Fibroblast of skin of left biceps (primary cell): ENCODE data around the gene CCDC77.

Experiments used
- DNase-seq, 2 experiments: peaks; one replicate each; pipeline ENCODE4 v3.0.0-alpha.2; 2013; ENCODE audit warnings: low read depth in 2 of 2

CCDC77 gene

DNA sequence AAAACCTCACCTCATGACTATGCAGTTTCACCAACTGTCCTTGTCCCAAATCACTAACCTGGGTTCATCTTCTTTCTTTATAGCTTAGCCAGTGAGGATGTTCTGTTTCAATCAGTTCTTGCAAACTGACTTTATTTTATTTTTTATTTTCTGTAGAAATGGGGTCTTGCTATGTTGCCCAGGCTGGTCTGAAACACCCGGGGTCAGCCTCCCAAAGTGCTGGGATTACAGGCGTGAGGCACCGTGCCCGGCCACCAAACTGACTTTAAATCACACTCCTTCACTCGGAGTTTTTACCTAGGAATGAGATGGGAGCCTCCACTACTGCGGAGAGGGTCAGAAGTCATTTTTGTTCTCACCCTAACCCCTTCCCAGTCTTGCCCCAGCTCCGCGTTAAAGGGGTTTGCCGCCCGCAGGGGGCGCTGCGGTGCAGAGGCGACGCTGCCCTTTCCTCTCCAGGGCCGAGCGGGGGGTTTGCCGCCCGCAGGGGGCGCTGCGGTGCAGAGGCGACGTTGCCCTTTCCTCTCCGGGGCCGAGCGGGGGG lies 51.3 kb downstream of the CCDC77 start:
- DNase-seq: no peak

DNA sequence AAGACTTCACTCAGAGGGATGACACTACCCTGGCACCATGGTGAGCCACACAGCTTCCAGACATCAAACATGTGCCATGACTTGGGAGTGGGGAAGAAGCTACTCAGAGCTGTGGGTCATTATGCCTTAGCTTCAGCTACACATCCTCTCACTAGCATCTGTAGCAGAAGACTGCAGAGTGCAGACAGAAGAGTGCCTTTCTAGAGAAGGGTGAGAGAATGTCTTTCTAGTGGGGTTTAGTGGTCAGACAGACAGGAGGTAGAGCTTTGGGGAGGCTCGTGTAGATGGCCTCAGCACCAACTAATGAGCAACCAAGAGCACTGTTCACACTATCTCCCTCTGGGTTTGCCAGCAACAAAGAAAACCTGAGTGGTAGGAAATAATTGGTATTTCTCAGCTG lies 53.4 kb downstream of the CCDC77 start:
- no peak for DNase-seq

DNA sequence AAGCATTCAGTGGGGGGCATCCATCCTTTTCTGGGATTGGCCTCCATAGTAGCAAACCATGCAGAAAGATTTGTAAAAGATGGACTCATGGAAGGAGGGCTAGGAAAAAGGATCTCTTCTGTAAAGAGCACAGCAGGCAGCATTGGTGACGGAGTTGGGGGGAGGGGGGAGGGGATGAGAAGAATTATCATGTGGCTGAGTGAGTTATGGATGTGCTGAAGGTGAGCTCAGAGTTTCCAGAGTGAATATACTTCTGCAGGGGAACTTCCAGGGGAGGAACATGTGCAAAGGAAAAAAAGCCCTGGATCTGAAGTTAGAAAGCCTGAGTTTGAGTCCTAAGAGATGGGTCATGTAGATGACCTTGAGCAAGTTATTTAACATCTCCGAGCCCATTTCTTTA lies 54.4 kb downstream of the CCDC77 start:
- no peak for DNase-seq

DNA sequence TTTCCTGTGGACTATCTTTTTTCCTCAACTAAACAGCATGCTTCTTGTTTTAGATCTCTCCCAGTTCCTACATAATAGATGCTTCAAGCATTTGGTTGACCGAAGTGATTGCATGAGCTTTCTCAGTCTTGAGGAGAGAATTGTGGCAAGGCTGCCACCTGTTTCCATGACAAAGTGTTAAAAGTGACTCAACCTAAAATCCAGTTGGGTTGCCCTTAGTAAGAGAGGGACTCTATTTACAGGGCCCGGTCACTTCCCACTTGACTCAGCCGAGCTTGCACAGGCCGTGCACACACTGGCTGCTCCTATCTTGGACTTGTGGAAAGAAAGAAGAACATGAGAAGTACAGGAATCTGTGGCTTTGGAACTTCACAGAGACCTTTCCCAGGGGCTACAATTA lies 56.2 kb downstream of the CCDC77 start:
- DNase-seq: no peak

DNA sequence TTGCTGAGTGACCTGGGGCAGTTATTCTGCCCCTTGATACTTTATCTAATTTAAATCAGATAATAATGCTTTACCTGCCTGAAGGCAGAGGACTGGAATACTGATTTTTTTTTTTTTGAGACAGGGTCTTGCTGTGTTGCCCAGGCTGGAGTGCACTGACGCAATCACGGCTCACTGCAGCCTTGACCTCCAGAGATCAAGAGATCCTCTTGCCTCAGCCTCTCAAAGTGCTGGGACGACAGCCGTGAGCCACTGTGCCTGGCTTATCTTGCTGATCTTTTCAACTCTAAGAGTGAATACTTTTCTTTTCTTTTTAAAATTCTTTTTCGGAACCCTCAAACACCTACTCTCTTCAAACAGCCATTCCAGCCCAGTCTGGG lies 57.6 kb downstream of the CCDC77 start:
- no peak for DNase-seq

DNA sequence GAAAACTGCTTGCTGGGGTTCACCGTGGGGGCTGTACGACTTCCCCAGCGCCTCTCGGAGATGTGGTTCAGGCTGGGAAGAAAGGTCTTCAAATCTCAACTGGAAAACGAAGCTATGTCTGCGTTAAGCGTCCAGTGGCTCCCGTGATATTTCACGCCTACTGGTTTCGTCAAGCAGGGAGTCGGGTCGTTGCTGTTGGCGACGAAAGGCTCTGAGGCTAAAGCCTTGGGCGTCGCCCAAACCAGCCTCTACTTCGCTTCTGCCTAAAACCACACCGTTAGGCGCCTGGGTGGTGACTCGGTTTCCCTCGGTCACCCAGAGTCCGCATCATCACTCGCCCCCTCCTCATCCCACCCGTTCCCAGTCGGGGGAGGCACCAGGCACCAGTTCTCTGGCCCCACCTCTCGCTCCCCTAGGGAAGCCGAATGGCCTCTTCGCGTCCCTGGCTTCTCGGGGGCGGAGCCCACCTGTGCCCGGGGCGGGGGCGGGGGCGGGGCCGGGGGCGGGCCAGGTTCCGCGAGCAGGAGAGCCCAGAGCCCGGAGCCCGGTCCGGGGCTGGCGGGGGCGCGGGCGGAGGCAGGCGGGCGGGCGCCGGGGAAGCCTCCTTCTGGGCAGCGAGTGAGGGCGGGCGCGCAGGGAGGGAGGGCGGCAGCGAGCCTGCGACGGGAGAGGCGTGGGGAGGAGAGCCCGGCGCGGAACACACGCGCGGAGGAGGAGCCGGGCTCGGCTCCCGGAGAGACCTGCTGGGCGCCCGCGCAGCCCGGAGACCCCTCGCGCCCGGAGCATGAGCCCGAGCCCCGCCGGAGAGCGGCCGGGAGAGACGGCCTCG lies 58.2 kb downstream of the CCDC77 start, which contains the start of gene B4GALNT3:
Gene B4GALNT3 (plus strand): TSS at position 510 of the 829 bp plus-strand sequence. CDS start 438 bp downstream, outside the sequence.
- no peak for DNase-seq

DNA sequence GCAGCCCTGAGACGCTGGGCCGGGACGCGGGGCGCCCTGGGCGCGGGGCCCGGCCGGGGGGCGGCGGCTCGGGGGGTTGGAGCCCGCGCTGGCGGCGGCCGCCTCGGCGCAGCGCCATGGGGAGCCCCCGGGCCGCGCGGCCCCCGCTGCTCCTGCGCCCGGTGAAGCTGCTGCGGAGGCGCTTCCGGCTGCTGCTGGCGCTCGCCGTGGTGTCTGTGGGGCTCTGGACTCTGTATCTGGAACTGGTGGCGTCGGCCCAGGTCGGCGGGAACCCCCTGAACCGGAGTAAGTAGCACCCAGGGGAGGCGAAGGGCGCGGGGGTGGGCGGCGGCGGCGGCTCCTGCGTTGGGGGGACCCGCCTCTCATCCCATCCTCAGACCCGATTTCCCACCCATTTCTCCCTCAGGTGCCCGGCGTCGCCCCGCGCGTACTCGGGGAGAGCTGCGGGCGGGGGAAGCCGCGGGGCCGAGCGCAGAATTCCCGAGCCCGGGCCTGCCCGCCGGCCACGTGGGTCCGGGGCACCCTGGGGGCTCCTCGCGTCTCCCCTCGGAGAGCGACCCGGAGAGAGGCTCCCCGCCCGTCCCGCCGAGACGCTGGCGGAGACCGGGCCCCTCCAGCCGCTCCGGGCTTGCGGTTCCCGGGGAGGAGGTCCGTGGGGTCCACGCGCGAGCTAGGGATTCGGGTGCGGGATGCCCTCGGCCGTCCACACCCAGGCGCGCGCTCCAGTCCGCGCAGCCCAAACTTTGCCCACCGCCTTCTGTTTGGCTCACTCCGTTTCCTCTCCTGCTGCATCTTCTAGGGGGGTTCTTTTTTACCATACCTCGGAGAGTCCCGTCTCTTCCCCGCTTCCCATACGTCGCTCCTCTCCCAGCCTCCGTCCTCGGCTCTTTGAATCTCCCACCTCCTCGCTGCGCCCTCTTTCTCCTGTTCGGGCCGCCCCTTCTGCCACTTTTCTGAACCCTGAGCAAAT lies 59.1 kb downstream of the CCDC77 start:
- no peak for DNase-seq

DNA sequence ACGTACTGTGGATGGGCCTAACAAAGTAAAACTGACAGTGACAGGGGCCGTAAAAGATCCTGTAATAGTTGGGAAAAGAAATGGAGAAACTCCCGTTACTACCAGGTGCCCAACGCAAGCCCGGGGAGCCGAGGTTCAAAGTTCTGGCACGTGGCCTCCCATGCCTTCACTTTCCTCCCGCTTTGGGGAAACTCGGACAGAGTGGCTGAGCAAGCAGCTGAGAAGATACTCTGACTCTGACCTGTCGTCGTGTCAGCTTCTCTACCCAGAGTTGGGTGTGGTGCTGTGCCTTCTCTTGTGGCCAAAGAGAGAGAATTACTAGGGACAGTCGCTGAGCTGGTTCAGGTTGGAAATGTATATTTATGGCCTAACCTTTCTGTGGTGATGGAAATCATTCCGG lies 60.0 kb downstream of the CCDC77 start:
- DNase-seq: no peak

DNA sequence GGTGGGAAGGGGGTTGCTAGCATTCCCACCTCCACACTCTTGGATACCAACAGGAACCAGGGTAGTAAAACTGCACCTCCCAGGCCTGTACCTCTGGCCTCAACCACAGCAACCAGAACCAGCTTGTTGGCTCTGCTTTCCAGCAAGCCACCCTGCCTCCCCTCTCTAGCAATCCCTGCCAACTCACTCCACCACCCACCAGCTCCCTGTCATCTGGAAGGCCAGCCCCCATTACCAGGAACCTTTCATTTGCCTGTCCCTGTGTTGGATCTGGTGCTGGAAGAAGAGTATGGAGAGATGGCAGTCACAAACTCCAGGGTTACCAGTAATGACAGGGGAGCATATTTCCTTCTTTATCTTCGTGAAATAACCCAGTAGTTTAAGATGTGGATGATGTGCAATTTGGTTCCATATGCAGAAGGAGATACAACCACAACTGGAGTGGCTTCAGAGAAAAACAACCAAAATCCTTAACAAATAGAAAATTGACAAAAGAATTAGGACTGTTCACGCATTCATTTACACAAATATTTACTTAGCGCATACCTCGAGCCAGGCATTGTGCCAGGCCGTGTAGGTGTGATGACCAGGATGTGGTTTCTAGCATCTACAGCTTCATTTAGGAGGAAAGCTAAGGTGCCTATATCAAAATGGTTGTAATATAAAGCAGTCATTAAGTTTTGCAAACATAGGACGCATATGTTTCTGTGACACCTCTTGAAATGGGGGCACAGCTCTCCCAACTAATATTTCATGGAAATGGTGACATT lies 61.7 kb downstream of the CCDC77 start:
- no peak for DNase-seq

DNA sequence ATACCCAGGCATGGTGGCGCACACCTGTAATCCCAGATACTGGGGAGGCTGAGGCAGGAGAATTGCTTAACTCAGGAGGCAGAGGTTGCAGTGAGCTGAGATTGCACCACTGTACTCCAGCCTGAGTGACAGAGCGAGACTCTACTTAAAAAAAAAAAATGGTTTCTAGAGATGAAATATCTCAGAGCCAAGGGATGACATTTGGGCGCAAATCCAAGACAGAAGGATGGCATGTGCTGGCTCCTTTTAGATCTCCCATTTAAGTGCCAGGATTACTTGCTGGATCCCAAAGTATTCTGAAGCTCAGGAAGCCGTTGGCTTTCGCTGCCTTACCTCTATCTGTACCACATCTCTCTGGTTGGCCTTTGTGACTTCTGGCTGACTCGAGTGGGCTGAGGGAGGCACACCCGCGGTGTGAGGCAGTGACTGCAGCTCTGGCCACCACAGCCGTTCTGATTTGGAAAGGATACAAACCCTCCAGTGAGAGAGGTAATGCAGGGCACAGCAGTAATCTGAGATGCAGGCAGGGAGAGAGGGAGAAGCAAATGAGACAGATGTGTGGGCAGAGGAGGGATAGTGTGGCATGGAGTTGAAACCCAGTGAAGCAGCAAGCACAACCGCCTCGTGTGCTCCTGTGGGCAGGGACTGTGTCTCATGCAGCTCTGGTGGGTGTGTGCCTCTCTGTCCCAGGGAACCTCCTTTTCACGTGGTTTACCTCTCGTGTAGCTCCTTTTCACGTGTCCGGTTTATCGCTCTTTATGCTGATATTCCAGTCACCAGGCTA lies 63.2 kb downstream of the CCDC77 start:
- DNase-seq: no peak

DNA sequence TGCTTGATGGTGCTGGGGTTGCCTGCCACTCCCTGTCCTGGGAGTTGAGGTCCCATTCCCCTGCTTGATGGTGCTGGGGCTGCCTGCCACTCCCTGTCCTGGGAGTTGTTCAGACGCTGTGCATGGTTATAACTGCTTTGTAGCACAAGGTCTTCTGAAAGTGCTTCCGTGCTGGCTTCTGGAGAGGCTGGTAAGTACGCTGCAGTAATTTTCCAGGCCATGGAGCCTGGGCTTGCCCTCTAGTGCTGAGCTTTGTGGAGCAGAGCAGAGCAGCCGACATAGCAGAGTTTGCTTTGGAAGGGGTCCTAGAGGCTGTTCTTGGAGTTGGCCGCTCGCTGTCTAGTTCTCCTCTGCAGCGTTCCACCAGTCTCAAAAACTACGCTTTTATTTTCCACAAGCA lies 64.6 kb downstream of the CCDC77 start:
- no peak for DNase-seq

DNA sequence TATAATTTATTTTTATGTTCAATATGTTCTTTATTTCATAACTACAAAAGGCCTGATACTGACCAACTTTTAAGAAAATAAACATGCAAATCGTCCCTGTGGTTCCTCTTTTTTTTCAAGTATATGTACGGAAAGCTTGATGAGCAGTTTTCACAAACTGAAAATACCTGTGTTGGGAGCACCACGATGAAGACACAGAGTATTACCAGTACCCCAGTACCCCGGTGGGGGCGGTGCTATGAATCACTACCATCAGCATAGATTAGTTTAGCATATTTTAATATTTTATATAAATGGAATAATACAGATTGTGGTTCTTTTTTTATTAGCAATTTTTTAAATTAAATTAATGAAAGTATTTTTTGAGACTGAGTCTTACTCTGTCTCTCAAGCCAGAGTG lies 65.3 kb downstream of the CCDC77 start:
- no peak for DNase-seq

DNA sequence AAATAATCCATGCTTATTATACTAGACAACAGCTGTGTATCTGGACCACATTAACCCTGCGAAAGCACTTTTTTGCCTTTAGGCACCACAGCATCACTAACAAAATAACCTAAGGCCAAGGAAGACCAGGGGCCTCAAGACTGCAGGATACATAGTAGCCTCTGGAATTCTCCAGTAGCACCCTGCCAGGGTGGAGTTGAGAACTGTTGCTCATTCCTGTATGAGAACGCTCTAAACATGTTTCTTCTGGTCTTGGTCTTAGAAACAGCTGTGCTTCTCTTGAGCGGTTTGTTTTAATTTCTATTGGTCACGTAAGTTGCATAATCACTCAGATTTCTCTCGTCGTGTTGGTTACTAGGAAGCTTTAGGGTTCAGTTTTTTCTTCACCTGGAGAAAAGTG lies 66.1 kb downstream of the CCDC77 start:
- DNase-seq: no peak

DNA sequence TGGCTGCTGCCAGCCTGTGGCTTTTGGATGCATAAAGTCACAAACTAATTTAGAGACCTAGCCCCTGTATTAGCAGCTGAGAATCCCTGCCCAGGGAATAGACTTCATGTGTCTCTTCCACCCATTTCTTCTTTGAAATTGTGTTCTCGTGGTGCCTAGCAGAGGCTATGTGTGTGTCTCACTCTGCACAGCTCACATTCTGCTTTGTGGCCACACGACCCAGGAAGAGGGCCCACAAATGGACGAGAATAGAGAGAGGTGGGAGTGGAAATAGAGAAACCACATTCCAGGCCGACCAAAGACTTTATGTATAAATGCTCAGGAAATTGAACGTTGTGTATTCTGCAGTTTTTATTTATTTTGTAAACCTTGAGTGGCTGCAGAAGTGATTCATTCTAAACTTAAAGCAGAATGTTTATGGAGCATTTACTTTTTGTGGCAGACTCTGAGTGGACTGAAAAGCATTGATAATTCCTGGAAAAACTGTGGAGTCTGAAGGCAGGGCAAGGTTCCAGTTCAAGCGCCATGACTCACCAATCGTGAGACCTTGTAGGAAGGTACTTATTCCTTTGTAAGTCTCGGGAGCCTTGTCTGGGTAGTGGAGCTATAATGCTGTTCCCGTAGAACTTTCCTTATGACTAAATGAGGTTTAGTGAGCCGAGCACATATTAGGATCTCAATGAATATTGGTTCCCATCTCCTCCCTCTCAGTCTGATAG lies 67.4 kb downstream of the CCDC77 start:
- DNase-seq: no peak

DNA sequence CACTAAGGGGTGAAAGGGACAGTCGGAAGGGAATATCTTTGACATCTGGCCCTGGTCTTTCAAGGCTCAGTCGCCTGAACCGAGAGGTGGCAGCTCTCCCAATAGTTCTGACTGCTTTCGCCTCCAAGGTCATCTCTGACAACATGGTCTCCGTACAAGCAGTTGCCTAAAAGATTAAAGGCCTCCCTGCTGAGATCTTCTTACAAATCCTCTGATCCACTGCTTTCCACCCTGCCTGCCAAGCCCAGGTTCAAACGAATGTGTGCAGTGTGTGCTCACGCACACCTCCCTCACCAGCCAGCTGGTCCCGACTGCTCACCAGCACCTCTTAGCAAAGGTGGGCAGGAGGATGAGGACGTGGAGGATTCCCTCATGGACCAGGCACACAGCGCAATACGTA lies 68.7 kb downstream of the CCDC77 start:
- no peak for DNase-seq

DNA sequence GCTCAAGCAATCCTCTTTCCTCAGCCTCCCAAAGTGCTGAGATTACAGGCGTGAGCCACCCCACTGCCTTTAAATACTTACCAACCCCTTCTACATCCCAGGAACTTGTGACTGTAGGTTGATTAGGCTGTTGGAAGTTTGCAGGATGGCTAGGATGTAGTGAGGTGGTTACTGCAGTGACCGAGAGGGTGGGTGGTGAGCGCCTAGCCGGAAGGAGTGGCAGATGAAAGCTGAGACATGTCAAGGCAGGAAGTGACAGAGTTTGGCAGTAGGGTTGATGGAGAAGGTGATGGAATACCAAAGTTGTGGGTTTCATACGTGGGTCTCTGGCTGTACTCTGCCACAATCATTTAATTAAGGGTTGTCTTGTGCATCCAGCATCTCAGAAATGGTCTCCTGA lies 71.8 kb downstream of the CCDC77 start:
- no peak for DNase-seq

DNA sequence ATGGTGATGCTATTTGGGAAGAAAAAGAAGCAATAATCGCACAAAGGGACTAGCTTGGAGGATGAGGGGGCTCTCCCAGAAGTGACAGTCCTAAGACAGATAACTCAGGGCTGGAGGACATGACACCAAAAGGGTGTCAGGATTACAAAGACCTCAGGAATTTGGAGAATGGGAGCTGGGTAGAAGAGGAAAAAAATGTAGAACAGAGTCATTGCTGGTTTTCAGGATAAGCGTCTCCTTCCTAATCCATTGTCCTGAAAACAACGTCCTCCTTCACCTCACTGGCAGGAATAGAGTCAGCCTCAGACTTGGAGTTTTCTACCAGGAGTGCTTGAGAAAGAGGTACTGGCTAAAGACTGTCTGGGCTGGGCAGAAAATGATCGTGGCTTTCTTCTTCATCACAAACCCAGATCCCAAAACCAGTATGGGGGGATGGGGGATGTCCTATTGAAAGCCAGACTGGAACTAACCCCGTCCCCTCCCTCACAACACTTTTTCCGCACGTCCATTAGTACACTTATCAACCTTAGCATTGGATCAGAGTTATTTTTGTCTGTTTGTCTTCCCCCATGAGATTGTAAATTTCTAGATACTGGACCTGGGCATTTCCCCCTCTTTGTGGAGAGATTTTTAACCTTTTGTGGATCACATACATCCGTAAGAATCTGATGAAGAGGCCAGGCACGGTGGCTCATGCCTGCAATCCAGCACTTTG lies 72.6 kb downstream of the CCDC77 start:
- no peak for DNase-seq

DNA sequence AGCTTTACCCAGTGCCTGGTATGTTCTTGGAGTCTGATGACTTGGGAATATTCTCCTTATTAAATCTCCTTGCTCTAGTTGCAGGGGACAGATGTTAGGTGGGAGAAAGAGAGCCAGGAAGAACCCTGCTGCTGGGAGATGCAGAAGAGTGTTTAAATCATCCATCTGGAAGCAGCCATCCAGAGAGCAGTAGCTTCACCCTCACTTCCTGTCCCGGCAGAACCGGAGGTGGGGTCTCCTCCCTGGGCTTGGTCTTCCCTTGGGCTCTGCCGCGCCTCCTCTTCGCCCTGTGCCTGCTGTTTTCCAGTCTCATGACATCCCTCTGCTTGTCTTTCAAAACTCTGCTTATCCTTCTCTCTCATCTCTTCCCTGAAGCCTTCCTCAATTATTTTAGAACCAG lies 73.8 kb downstream of the CCDC77 start:
- no peak for DNase-seq

DNA sequence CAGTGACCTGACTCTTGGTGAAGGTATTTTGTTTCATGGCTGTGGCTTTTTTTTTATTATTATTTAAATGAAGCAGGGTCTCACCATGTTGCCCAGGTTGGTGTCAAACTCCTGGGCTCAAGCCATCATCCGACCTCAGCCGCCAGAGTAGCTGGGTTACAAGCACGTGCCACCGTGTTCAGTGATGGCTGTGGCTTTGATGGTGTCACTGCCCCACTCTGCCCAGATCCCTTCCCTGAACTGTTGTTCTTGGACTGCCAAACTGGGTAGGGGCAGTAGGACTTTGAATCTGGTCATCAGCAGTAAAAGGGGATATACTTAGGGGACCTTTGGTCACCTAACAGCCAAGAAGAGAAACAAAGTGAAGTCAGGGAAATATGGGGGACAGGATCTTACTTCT lies 77.7 kb downstream of the CCDC77 start:
- no peak for DNase-seq
